PC-9 (cell line): ENCODE results near the gene FUT3. TPM values are rescaled to one million over a fixed set of nuclear protein-coding genes. Genes with fewer than 3 reads are reported as not detected.

Source experiments
- BruUV-seq: library from RNA; stranded (reverse); fragments of 400-500 nt; replicated peaks from 2 replicates; lab custom pipeline; 2021; lab: Mats Ljungman, UMichigan
- CTCF ChIA-PET: fragments of 300-600 bp; sonication (Branson Sonifier 250); formaldehyde crosslinking; loops from one replicate; lab custom pipeline; 2022; ENCODE audit warnings: antibody characterized with exemption; lab: Charles Lee
- POLR2A ChIA-PET: fragments of 300-600 bp; sonication (Branson Sonifier 250); formaldehyde crosslinking; loops from one replicate; lab custom pipeline; 2022; ENCODE audit warnings: antibody characterized with exemption; ENCODE audit not compliant: unreplicated experiment; lab: Charles Lee
- DNase-seq, 2 experiments: peaks; one replicate each; pipeline versions ENCODE4 v3.0.0 to v3.0.0-alpha.2; 2015 to 2022; ENCODE audit warnings: mixed read lengths in 1 of 2
- H2AFZ ChIP-seq: fragments of 200-600 bp; sonication (generic); 2 replicates; pipeline ENCODE4 v1.8.1; 2017; ENCODE audit warnings: antibody characterized with exemption
- H3F3A ChIP-seq: fragments of 200-600 bp; sonication (generic); 2 replicates; pipeline ENCODE4 v1.8.1; 2017; ENCODE audit warnings: antibody characterized with exemption, mild to moderate bottlenecking, low read depth; ENCODE audit not compliant: insufficient read depth
- H3K27ac ChIP-seq: fragments of 200-600 bp; sonication (generic); 2 replicates; pipeline ENCODE4 v1.6.1; 2016; ENCODE audit warnings: mixed run types
- H3K27me3 ChIP-seq: fragments of 200-600 bp; sonication (generic); 2 replicates; pipeline ENCODE4 v1.6.1; 2016; ENCODE audit warnings: low read depth, mixed run types; ENCODE audit not compliant: insufficient read depth
- H3K36me3 ChIP-seq: fragments of 200-600 bp; sonication (generic); 2 replicates; pipeline ENCODE4 v1.6.1; 2016; ENCODE audit warnings: low read depth, mixed run types
- H3K4me1 ChIP-seq: fragments of 200-600 bp; sonication (generic); replicated peaks from 2 replicates; pipeline ENCODE4 v1.6.1; 2016; ENCODE audit warnings: mixed run types; ENCODE audit not compliant: insufficient read depth
- H3K4me2 ChIP-seq: fragments of 200-600 bp; sonication (generic); 2 replicates; pipeline ENCODE4 v1.6.1; 2017; ENCODE audit warnings: mixed run types
- H3K4me3 ChIP-seq: fragments of 200-600 bp; sonication (generic); 2 replicates; pipeline ENCODE4 v1.6.1; 2016; ENCODE audit warnings: mixed run types
- H3K79me2 ChIP-seq: fragments of 200-600 bp; sonication (generic); 2 replicates; pipeline ENCODE4 v1.6.1; 2017; ENCODE audit warnings: low read depth, mixed run types
- H3K9me2 ChIP-seq: fragments of 200-600 bp; sonication (generic); 2 replicates; pipeline ENCODE4 v1.8.1; 2017; ENCODE audit warnings: mild to moderate bottlenecking; ENCODE audit not compliant: insufficient read depth
- H3K9me3 ChIP-seq: fragments of 200-600 bp; sonication (generic); 2 replicates; pipeline ENCODE4 v1.8.1; 2016; ENCODE audit warnings: low read depth; ENCODE audit not compliant: insufficient read depth
- H4K20me1 ChIP-seq: fragments of 200-600 bp; sonication (generic); 2 replicates; pipeline ENCODE4 v1.8.1; 2017; ENCODE audit not compliant: insufficient read depth
- CTCF ChIP-seq: fragments of 200-600 bp; sonication (generic); conservative IDR thresholded peaks from 2 replicates; pipeline ENCODE4 v1.6.1; 2017; ENCODE audit warnings: mixed run types, antibody characterized with exemption, mild to moderate bottlenecking, moderate library complexity
- EZH2 ChIP-seq: fragments of 200-600 bp; sonication (generic); IDR thresholded peaks from 2 replicates; pipeline ENCODE4 v1.8.0; 2017; ENCODE audit warnings: antibody characterized with exemption, low read depth
- intact Hi-C: fragments of 100-400 bp; cut with micrococcal nuclease; formaldehyde crosslinking; loops from one replicate; pipeline ENCODE4 v1.10.0; 2022; ENCODE audit not compliant: unreplicated experiment
- total RNA-seq: library from RNA; stranded (reverse); gene quantifications from 2 replicates; pipeline ENCODE4 v1.2.3, GENCODE V29; 2021

The FUT3 gene
- total RNA-seq, 1 experiment from 2014 or later = 28.5 TPM

- intact Hi-C loops = loop anchor here (1.0 to 10.0 kb wide), 3 partner anchors 88 to 220 kb away; no protein-coding TSS in a partner anchor
- no peaks in the 10 kb centered on the region; the same call in 1 of the 2 replicates for H3F3A ChIP-seq
- no peaks in the 10 kb centered on the region for H3K9me2 ChIP-seq
- ChIA-PET POLR2A (interaction anchor here (0.6 kb wide), 1 partner anchor 1590 kb away, joined by 3 read pairs; no protein-coding TSS in a partner anchor), CTCF (interaction anchor here (0.6 to 1.5 kb wide), 8 partner anchors 14 to 554 kb away, joined by 3 to 13 read pairs (median 5); partner anchors contain the start of genes DUS3L and NDUFA11)
- H2AFZ ChIP-seq = no peak within 1 kb of the TSS
- no TSS peak for BruUV-seq
- H3K9me3 ChIP-seq = no peaks in the 10 kb centered on the region
- no peaks in the 10 kb centered on the region for H4K20me1 ChIP-seq
- no peaks in the 10 kb centered on the region for H3K36me3 ChIP-seq
- no peak within 1 kb of the TSS for H3K27ac ChIP-seq
- H3K4me2 ChIP-seq = peak within 1 kb of the TSS; percentile 78
- TF ChIP-seq CTCF (no peak), EZH2 (no peak)
- H3K79me2 ChIP-seq = no peaks in the 10 kb centered on the region
- DNase-seq = peak in 1 of 2 experiments; percentile 33
- 0 out of 2 replicates have a peak, but pooled peaks cover 8% of the 10 kb centered on the region for H3K27me3 ChIP-seq
- peak within 1 kb of the TSS; percentile 37; the same call in 1 of the 2 replicates for H3K4me3 ChIP-seq
- no peaks in the 10 kb centered on the region for H3K4me1 ChIP-seq
Observed at GRCh38 chr19:5804516-5805461, 46.5 kb downstream of the FUT3 start, which contains the start of gene NRTN. TSS of gene NRTN (plus strand) at chr19:5805067. CDS start at chr19:5824166, 19,099 bp downstream.

GRCh38 chr19:5803752-5804515, 47.3 kb downstream of the FUT3 start:
- DNase-seq = peak; percentile 68 to 92
- H3K4me2 ChIP-seq = peak overlapping the region; percentile 78
- ChIA-PET CTCF (interaction anchor here (0.5 to 1.5 kb wide), 13 partner anchors 10 to 555 kb away, joined by 3 to 14 read pairs (median 5); partner anchors contain the start of genes DUS3L and NDUFA11), POLR2A (interaction anchor here (0.6 kb wide), 2 partner anchors 14 to 1591 kb away, joined by 3 read pairs; no protein-coding TSS in a partner anchor)
- H3F3A ChIP-seq = no peaks in the 10 kb centered on the region; the same call in 1 of the 2 replicates
- intact Hi-C loops = loop anchor here (1.0 to 10.0 kb wide), 3 partner anchors 88 to 221 kb away; no protein-coding TSS in a partner anchor
- H3K9me2 ChIP-seq = no peaks in the 10 kb centered on the region
- no peaks in the 10 kb centered on the region for H4K20me1 ChIP-seq
- no peaks in the 10 kb centered on the region for H3K79me2 ChIP-seq
- H3K9me3 ChIP-seq = no peaks in the 10 kb centered on the region
- H3K36me3 ChIP-seq = no peaks in the 10 kb centered on the region
- TF ChIP-seq CTCF = peak; percentile 83
- TF ChIP-seq EZH2 = no peak
- BruUV-seq = no TSS peak
- peak overlapping the region; percentile 37; the same call in 1 of the 2 replicates for H3K4me3 ChIP-seq
- H3K27me3 ChIP-seq = 0 out of 2 replicates have a peak, but pooled peaks cover 8% of the 10 kb centered on the region
- H3K27ac ChIP-seq = no peak overlapping the region
- no peaks in the 10 kb centered on the region for H3K4me1 ChIP-seq
- 0 out of 2 replicates have a peak overlapping the region, but pooled peaks have one; percentile 56 for H2AFZ ChIP-seq
